HG02943 (cell line): ENCODE results near the gene SP1.
"Not testable (repeated sequence)": the region's sequence is repeated elsewhere in the genome, so short reads cannot be mapped to it uniquely, and the experiment has no call there.

ENCODE experiments used
- ATAC-seq: cut with Tn5 transposase; IDR thresholded peaks from one replicate; pipeline ENCODE4 v1.9.1; 2021; ENCODE audit warnings: mild to moderate bottlenecking, low read depth, moderate library complexity; ENCODE audit not compliant: unreplicated experiment

SP1 gene

DNA sequence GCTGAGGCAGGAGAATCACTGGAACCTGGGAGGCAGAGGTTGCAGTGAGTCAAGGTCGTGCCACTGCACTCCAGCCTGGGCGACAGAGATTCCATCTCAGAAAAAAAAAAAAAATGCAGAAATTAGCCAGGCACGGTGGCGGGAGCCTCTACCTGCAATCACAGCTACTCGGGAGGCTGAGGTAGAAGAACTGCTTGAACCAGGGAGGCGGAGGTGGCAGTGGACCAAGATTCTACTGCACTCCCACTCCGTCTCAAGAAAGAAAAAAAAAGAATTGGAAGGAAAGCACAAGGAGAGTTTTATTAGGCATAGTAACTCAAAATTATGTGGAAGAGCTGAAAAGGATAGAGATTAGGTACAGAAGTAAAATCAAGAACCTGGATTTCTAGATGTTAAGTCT lies 22.9 kb downstream of the SP1 start:
- no peak for ATAC-seq

DNA sequence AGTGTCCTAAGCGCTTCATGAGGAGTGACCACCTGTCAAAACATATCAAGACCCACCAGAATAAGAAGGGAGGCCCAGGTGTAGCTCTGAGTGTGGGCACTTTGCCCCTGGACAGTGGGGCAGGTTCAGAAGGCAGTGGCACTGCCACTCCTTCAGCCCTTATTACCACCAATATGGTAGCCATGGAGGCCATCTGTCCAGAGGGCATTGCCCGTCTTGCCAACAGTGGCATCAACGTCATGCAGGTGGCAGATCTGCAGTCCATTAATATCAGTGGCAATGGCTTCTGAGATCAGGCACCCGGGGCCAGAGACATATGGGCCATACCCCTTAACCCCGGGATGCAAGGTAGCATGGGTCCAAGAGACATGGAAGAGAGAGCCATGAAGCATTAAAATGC lies 31.0 kb downstream of the SP1 start:
- ATAC-seq, result no peak

DNA sequence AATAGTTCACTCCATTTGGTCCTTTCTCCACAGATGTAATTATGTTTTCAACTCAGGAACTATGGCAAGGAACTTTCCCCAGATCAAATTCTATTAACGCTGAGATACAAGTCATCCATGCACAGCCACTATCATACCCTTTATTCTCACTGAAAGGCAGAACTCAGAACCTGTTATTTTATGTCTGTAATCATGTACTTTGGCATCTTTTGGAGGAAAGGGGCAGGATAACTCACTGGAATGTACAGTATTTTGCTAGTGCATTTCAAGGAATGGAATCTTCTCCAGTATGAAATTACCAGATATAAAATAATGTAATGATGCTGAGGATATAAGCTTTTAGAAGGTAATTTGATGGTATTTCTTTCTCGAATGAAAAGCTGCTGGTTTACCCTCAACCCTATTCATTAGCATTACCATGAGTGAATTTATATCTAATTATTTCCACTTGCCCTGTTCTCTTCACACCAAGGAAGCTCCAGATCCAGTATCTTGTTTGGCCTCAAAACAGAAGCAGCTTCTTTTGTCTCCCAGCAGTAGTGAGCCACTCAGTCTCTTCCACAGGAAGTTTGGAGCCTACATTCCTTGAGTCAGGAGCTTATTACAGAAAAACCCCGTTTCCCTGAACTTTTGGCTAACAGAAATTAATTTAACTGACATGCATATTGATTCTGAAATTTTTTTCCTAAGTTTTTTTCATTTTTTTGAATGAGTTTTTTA lies 33.7 kb downstream of the SP1 start:
- ATAC-seq, result no peak

DNA sequence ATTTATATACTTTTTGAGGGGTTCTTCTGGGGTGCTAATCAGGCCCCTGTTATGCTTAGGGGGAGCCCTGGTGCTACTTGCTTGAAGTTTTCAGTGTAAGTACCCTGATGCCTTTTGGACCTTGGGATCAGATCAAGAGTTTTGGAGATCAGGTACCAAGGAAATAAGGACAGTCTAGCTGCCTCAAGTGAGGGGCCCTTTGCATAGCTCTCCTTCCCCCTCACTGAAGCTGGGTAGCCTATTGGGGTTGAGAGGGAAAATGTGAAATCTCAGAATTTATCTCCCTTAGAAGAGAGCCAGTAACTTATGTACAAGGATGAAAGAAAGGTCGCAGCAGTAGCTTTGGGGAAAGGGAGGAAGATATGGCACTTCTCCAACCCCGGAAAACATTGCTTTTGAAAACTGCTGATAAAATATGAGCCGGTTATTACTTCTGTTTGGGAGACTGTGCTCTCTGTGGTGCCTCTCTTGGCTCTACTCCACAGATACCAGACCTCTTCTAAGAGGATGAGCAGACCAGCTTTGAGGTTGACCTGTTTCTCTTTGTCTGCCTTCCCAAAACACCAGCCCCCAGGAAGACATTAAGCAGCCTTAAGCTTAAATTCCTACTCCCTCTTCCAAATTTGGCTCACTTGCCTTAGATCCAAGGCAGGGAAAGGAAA lies 34.9 kb downstream of the SP1 start:
- ATAC-seq, result no peak

DNA sequence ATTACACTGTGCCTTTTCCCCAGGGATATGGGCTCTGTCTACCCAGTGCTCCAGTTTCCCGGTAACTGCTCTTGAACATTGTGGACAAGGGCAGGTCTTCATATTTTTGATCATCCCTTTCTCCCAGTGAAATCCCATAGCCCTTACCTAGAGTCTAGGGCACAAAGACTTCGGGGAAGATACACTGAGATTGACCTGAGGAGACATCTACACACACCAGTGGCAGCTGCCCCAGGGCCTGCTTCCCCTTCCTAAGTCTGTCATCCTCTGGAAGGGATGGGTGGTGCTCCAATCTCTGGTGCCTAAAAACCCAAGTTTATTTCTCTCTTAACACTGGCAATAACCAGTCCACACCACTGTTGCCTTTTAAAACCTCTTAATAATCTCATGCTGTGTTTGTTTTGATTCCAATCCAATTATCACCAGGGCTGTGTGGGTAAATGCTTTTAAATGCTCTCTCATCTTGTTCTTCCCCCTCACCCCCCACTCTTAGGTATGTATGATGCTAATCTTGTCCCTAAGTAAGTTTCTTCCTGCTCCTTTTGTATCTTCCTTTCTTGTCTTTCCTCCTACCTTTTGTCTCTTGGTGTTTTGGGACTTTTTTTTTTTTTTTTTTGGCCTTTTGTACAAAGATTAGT lies 35.9 kb downstream of the SP1 start:
- not testable (repeated sequence) for ATAC-seq

DNA sequence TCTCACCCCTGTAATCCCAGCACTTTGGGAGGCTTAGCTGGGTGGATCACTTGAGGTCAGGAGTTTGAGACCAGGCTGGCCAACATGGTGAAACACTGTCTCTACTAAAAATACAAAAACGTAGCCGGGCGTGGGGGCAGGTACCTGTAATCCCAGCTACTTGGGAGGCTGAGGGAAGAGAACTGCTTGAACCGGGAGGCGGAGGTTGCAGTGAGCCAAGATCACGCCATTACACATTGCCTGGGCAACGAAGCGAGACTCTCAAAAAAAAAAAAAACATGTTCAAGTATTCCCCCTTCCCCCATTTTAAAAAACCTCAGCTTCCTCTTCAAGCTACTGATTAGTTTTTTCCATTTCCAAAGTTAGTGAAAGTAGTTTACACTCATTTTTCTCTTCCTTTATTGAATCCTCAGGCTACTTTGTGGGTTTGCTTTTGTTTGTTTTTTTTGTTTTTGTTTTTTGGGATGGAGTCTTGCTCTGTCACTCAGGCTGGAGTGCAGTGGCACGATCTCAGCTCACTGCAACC lies 37.4 kb downstream of the SP1 start:
- not testable (repeated sequence) for ATAC-seq

DNA sequence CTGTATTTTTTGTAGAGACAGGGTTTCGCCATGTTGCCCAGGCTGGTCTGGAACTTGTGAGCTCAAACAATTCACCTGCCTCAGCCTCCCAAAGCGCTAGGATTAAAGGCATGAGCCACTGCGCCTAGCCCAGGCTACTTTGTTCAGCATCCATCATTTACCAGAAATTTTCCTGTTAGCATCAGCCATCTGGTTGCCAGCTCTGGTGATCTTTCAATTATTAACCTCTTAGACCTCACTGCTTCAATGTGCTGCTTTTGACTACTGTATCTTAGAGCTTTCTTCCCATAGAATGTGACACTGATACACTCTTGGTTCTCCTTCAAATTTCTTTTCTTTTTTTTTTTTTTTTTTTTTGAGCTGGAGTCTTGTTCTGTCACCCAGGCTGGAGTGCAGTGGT lies 38.2 kb downstream of the SP1 start:
- no peak for ATAC-seq

DNA sequence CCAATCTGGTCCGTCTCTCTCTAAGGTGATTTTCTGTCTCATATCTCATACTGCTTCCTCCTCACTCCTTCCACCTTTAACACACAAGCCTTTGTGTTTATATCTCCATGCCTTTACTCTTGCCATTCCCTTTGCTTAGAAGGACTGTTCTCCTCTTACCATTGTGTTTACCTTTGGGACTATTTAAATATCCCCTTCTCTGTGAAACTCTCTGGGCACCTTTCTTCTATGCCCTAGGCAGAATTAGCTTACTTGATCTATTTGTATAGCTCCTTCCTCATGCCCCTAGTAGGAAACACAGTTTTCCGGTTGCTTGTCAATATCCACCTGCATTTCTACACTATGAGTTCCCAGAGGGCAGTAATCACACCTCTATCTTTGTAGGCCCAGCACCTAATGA lies 39.8 kb downstream of the SP1 start:
- no peak for ATAC-seq

DNA sequence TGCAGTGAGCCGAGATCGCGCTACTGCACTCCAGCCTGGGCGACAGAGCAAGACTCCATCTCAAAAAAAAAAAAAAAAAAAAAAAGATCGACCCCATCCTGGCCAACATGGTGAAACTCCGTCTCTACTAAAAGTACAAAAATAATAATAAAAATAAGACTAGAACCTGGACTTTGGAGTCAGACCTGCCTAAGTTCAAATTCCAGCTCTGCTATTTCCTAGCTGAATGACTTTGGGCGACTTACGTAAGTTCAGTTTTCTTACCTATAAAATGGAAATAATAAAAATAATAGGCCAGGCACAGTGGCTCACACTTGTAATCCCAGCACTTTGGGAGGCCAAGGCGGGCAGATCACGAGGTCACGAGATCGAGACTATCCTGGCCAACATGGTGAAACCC lies 42.3 kb downstream of the SP1 start:
- not testable (repeated sequence) for ATAC-seq

DNA sequence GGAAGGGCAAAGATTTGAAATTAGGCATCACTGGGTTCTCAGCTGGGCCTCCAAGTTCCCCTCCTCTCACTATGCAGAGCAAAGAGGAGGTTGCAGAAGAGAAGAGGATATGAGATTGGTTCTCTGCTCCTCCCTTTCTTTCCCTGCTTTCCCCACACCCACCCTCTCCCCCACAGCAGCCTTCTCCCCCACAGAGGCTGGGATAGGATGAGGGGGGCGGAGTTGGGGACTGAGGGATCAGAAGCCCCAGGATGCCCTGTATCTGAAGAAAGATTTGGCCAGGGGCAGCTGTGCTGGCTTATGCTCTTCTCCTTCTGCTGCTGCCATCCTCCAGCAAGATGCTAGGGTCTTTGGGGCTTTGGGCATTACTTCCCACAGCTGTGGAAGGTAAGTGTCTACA lies 43.6 kb downstream of the SP1 start, which contains the start of gene AMHR2:
Gene AMHR2, plus strand, starts transcription at position 259 of the 400 bp plus-strand sequence. Its CDS starts 80 bp downstream, at position 339.
- no peak for ATAC-seq

DNA sequence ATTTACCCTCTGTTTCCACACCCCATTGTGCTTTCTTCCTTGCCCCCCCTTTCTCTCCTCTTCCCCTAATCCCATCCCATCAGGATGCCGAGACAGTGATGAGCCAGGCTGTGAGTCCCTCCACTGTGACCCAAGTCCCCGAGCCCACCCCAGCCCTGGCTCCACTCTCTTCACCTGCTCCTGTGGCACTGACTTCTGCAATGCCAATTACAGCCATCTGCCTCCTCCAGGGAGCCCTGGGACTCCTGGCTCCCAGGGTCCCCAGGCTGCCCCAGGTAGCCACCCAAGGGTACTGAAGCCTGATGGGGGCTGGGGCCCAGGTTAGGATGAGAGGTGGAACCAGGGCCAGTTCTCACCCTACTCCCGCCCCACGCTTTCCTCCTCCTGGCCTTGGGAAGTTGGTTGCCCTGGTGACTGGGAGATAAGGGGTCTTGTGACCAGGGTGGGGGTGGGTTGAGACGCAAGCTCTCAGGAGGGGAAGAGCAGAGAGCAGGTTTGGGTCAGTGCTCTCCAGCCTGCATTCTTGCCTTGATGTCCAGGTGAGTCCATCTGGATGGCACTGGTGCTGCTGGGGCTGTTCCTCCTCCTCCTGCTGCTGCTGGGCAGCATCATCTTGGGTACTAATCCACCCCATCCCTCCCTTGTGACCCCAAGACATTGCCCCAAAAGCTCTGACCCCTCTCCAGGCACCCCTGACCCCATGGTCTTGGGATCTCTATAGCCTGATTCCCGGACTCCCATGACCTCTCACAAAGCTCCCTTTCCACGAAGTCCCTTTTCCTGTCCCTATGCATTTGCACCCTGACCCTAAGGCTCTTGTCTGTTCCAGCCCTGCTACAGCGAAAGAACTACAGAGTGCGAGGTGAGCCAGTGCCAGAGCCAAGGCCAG lies 44.9 kb downstream of the SP1 start:
- ATAC-seq, result no peak

DNA sequence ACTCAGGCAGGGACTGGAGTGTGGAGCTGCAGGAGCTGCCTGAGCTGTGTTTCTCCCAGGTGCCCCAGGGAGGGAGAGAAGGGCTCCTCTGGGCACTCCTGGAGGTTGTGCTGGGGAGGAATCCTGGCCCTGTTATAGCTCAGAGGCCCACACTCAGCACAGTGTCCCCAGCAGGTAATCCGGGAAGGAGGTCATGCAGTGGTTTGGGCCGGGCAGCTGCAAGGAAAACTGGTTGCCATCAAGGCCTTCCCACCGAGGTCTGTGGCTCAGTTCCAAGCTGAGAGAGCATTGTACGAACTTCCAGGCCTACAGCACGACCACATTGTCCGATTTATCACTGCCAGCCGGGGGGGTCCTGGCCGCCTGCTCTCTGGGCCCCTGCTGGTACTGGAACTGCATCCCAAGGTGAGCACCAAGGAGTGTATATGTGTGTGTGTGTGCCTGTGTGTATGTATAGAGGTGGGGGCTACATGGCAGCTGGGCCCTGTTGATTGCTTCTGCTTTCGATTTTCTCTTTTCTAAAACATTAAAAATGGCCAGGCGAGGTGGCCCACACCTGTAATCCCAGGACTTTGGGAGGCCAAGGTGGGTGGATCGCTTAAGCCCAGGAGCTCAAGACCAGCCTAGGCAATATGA lies 45.7 kb downstream of the SP1 start:
- ATAC-seq, result no peak

DNA sequence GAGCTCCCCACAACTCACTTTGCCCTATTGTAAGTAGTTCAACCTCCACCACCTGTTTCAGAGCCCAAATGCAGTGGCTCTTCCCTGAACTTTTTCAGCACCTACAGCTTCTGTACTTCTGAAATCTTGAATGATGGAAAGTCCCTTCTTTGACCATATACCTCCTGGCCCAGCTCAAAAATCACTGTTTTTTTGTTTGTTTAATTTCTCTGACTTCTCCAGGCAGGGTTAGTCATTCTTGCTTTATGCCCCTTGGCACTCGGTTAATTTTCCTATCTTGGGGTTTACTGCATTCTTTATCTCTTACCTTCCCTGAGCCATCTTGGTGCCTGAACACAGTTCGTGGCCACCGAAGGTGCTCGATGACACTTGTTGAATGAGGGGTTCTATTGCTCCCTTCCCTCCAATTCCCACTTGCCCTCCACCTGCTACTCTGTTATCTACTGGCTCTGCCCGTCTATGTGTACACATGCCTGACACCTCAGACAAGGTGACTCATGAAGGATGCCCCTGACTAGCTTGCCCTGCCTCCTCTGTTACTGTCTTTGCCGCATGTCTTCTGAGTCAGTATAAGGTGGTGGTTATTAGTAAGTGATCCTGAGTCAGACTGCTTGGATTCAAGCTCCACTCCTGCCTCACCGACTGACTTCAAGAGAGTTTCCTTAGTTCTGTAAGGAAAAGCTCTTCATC lies 48.1 kb downstream of the SP1 start:
- no peak for ATAC-seq

DNA sequence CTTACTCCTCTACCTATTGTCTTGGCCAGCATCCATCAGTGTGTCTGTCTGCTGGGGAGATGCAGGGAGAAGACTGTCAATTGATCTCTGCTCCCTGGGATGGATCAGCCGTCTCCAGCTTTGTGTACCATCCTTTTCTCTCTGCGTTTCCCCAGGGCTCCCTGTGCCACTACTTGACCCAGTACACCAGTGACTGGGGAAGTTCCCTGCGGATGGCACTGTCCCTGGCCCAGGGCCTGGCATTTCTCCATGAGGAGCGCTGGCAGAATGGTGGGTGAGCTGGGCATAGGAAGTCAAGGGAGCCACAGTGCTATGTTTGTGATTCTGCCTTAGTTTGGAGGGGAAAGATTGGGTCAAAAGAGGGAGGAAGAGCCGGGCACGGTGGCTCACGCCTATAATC lies 48.8 kb downstream of the SP1 start:
- ATAC-seq, result no peak

DNA sequence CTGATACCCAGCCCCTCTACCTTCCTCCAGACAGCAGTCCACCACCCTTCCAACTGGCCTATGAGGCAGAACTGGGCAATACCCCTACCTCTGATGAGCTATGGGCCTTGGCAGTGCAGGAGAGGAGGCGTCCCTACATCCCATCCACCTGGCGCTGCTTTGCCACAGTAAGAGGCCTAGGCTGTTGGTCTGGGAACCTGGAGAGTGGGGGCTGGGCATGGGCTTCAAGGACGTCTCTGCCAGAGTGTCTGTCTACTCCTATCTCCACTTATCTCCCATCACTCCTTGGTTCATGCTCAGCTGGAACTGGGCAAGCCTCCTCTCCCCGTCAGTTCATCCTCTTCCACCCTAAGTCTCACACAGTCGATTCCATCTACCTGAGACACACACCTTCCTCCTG lies 50.1 kb downstream of the SP1 start:
- ATAC-seq, result no peak

DNA sequence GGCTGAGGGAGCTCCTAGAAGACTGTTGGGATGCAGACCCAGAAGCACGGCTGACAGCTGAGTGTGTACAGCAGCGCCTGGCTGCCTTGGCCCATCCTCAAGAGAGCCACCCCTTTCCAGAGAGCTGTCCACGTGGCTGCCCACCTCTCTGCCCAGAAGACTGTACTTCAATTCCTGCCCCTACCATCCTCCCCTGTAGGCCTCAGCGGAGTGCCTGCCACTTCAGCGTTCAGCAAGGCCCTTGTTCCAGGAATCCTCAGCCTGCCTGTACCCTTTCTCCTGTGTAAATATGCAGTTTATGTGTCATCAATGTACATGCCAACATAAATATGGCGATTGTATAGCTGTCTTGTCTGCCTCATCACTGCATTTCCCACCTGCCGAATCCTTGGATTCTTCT lies 51.2 kb downstream of the SP1 start:
- ATAC-seq, result no peak

DNA sequence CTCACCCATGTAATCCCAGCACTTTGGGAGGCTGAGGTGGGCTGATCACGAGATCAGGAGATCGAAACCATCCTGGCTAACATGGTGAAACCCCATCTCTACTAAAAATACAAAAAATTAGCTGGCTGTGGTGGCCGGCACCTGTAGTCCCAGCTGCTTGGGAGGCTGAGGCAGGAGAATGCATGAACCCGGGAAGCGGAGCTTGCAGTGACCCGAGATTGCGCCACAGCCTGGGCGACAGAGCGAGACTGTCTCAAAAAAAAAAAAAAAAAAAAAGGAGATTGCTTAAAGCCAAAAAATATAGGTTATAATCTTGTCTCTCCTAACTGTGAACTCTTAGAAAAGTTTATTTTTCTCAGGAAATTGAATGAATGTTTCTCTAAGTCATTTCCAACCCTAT lies 55.4 kb downstream of the SP1 start:
- not testable (repeated sequence) for ATAC-seq

DNA sequence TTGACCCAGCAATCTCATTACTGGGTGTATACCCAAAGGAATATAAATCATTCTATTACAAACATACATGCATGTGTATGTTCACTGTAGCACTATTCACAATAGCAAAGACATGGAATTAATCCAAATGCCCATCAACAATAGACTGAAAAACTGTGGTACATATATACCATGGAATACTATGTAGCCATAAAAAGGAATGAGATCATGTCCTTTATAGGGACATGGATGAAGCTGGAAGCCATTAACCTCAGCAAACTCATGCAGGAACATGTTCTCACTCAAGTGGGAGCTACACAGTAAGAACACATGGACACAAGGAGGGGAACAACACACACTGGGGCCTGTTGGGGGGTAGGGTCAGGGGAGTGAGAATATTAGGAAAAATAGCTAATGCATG lies 59.6 kb downstream of the SP1 start:
- not testable (repeated sequence) for ATAC-seq

DNA sequence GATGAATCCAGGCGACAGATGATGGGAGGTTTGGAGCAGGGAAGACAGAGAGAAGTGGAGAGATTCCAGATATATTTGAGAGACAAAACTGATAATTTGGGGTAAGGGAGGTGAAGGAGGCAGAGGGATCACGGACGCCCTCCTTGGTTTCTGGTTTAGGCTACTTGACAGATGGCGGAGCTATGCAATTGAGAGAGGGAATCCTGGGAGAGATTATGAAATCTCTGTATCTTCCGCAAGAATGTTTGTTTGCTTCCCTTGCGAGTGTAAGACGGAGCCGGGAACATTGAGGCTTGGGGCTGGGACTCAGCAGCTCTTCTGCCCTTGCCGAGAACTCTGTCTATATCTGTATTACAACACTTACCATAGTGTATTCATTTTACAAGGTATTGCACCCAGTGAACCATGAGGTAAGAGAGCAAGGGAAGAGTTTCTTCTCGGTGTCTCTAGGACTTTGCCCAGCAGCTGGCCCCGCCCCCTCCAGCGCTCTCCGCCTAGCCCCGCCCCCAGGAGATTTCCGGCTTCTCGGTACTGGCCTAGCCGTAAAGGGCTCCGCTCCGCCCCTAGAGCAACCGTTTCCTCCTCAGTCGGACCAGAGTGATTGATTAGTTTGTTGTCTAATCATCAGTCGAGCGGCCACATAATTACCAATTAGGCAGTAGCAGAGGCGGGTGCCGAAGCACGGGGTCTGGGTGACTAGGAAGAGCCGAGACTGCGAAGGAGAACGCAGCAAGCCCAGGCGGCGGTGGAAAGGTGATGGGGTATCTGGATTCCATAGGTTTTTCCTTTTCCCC lies 61.3 kb downstream of the SP1 start, which contains the start of gene PRR13:
Gene PRR13, plus strand, starts transcription at position 695 of the 794 bp plus-strand sequence. CDS start 981 bp downstream, outside the sequence.
- peak; percentile 97 for ATAC-seq
